Keratinocyte (primary cell): ENCODE results near the gene TUT4.

Source experiments
- CTCF ChIP-seq, 3 experiments: IDR thresholded peaks in 1 of 3; conservative IDR thresholded peaks in 1 of 3; optimal IDR thresholded peaks in 1 of 3; 2 replicates in 2 of 3; 3 replicates in 1 of 3; pipeline versions ENCODE3 to v1.5.1; 2011; ENCODE audit warnings: low read length in 3 of 3, mild to moderate bottlenecking in 3 of 3, moderate library complexity in 2 of 3, control low read depth in 1 of 3, inconsistent platforms in 1 of 3; ENCODE audit not compliant: insufficient read depth in 2 of 3; ENCODE audit errors: extremely low read depth in 1 of 3
- EZH2 ChIP-seq: IDR thresholded peaks from one replicate; pipeline ENCODE4 v1.6.1; 2012; ENCODE audit warnings: inconsistent platforms, mild to moderate bottlenecking, low read length, moderate library complexity

- TF ChIP-seq CTCF (optimal IDR thresholded peaks at IDR 0.05 in 1 of 3, IDR thresholded peaks at IDR 0.05 in 1 of 3, conservative IDR thresholded peaks at IDR 0.05 in 1 of 3; ENCODE audit: extremely low read depth in 1 of 3, insufficient read depth in 2 of 3, low read length in 3 of 3) (no peak), EZH2 (no peak)
Measured at GRCh38 chr1:52427152-52427551, 125.7 kb downstream of the TUT4 start.
